Spleen (tissue), 11 donors: ENCODE data around the gene FCN3. TPM values are rescaled to one million over a fixed set of nuclear protein-coding genes. Genes with fewer than 3 reads are reported as not detected.

Experiments
- DNase-seq: peaks from one replicate; pipeline ENCODE4 v3.0.0-alpha.2; 2020
- H3K27ac ChIP-seq, 8 donors: fragments of 200-600 bp; sonication (generic) in 7 of 8; 1 replicate in 4 of 8; 2 replicates in 4 of 8; pipeline versions ENCODE4 v1.5.0 to v1.8.0; 2016 to 2021; ENCODE audit warnings: inconsistent platforms in 4 of 8, mild to moderate bottlenecking in 4 of 8, moderate library complexity in 1 of 8
- H3K27me3 ChIP-seq, 7 donors: fragments of 200-600 bp; sonication (generic) in 6 of 7; replicated peaks in 1 of 7; 1 replicate in 4 of 7; 2 replicates in 3 of 7; pipeline versions ENCODE4 v1.5.0 to v1.8.0; 2016 to 2021; ENCODE audit warnings: inconsistent platforms in 3 of 7, mild to moderate bottlenecking in 1 of 7
- H3K36me3 ChIP-seq, 6 donors: fragments of 200-600 bp; sonication (generic) in 5 of 6; 1 replicate in 4 of 6; 2 replicates in 2 of 6; pipeline versions ENCODE4 v1.5.0 to v1.8.0; 2016 to 2021; ENCODE audit warnings: inconsistent platforms in 2 of 6
- H3K4me1 ChIP-seq, 6 donors: fragments of 200-600 bp; sonication (generic) in 5 of 6; 1 replicate in 3 of 6; 2 replicates in 3 of 6; pipeline versions ENCODE4 v1.5.0 to v1.8.0; 2016 to 2021; ENCODE audit warnings: inconsistent platforms in 3 of 6
- H3K4me3 ChIP-seq, 8 donors: fragments of 200-600 bp; sonication (generic) in 7 of 8; 1 replicate in 4 of 8; 2 replicates in 4 of 8; pipeline versions ENCODE4 v1.5.0 to v1.8.0; 2016 to 2021; ENCODE audit warnings: inconsistent platforms in 4 of 8, mild to moderate bottlenecking in 4 of 8, moderate library complexity in 2 of 8
- H3K9me3 ChIP-seq, 8 donors: fragments of 200-600 bp; sonication (generic) in 7 of 8; 1 replicate in 4 of 8; 2 replicates in 4 of 8; pipeline versions ENCODE4 v1.5.0 to v1.8.0; 2016 to 2021; ENCODE audit warnings: inconsistent platforms in 4 of 8
- CTCF ChIP-seq, 11 experiments: fragments of 200-600 bp in 7 of 11; fragments of 450-650 bp in 4 of 11; sonication (generic) in 4 of 11; IDR thresholded peaks in 8 of 11; conservative IDR thresholded peaks in 3 of 11; 1 replicate in 7 of 11; 2 replicates in 4 of 11; pipeline versions ENCODE4 v1.4.0 to v1.8.0; 2016 to 2021; ENCODE audit warnings: antibody characterized with exemption in 11 of 11, inconsistent platforms in 4 of 11, mild to moderate bottlenecking in 1 of 11
- POLR2A ChIP-seq, 3 donors: fragments of 450-650 bp; IDR thresholded peaks; one replicate each; pipeline ENCODE4 v1.5.1; 2017; ENCODE audit warnings: antibody characterized with exemption in 3 of 3, mild to moderate bottlenecking in 1 of 3
- POLR2AphosphoS5 ChIP-seq, 3 donors: sonication (generic); formaldehyde crosslinking; IDR thresholded peaks; one replicate each; pipeline ENCODE4 v1.5.1; 2017; ENCODE audit warnings: antibody characterized with exemption in 3 of 3
- WGBS, 5 donors: extraction: QIAGEN DNeasy Blood & Tissue Kit in 3 of 5; methylation state at CpG; one replicate each; pipeline versions ENCODE4 v1.1.5 to v1.1.7; 2013 to 2018; 5-methylcytosine and 5-hydroxymethylcytosine counted together
- intact Hi-C: fragments of 100-400 bp; cut with DNase I; formaldehyde crosslinking; loops from one replicate; pipeline ENCODE4 v1.15.0; 2023; ENCODE audit warnings: low total_unique reads
- polyA plus RNA-seq, 3 donors: library from polyadenylated mRNA; stranded (reverse); fragments of 200-250 nt; gene quantifications; one replicate each; pipeline ENCODE4 v1.2.1, GENCODE V29; 2013
- total RNA-seq, 7 donors: library from RNA; depleted of rRNA in 3 of 7; stranded (reverse); fragments of >200 nt in 3 of 7; fragmentation: NEBNext Ultra II Directional in 4 of 7; extraction: Animal tissue kit (Norgen Biotek cat#: 25700) in 4 of 7; gene quantifications; one replicate each; pipeline versions ENCODE4 v1.1.0 to v1.2.1, GENCODE V29; 2016 to 2021
- donor health status: healthy with polysubstance abuse.
- donor health status: DM: no; HTN: no; CAD: no; lungs with moderate emphysema.
- donor health status: DM: no; HTN: no; CAD: no.
- donor health status: Bipolar disorder and iron deficiency.
- donor health status: healthy.
- donor health status: DM: no; HTN: no; CAD: no.
- donor health status: DM: yes; HTN: yes; CAD: no.

FCN3 gene
- total and polyA plus RNA-seq, 10 donors, result 3.7 to 21.7 (median 9.2) TPM

- Histone ChIP-seq H3K4me3 (no peak overlapping the region), H3K27me3 (no peaks in the 10 kb centered on the region), H3K4me1 (peaks cover 31 to 90% (median 57%) of the 10 kb centered on the region in 6 donors), H3K27ac (peak overlapping the region in 7 of 8 donors; percentile 67 to 84 (median 75)), H3K36me3 (peaks cover 0 to 29% (median 7%) of the 10 kb centered on the region in 6 donors), H3K9me3 (no peaks in the 10 kb centered on the region)
- DNase-seq, result peak; percentile 91
- intact Hi-C loops, result loop anchor here (5.0 kb wide), 2 partner anchors 205 to 260 kb away; no protein-coding TSS in a partner anchor
- peak; percentile 82 to 84 (median 82) for TF ChIP-seq POLR2AphosphoS5 (IDR thresholded peaks at IDR 0.05)
- no peak for TF ChIP-seq POLR2A (IDR thresholded peaks at IDR 0.05)
- peak in 10 of 11 experiments; percentile 46 to 70 (median 56) for TF ChIP-seq CTCF (IDR thresholded peaks at IDR 0.05 in 8 of 11, conservative IDR thresholded peaks at IDR 0.05 in 3 of 11)
- WGBS, 5 donors, result 22 to 41% (median 33%) methylated on average over 8 of the region's 8 CpGs
Measured at GRCh38 chr1:27402349-27402754, 27.7 kb upstream of the FCN3 start.

DNA sequence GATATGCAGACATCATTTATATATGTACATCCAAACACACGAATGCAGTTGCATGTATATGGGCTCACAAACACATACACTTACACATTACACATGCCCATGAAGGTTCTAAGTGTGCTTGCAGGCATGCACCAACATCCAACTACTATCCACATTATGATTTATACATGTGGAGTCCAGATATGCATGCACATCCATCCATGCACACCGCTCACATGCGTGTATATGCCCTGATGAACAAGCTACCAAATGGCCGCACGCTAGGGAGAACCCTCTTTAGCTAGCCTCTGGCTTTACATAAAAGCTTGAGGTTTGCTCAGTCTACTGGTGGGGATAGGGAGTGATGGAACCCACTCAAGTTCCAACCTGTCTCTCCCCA lies 26.3 kb upstream of the FCN3 start:
- Histone ChIP-seq H3K4me3 (no peak overlapping the region), H3K27ac (no peak overlapping the region), H3K27me3 (no peaks in the 10 kb centered on the region), H3K4me1 (peaks cover 31 to 86% (median 47%) of the 10 kb centered on the region in 6 donors), H3K9me3 (no peaks in the 10 kb centered on the region), H3K36me3 (peaks cover 0 to 15% (median 0%) of the 10 kb centered on the region in 6 donors)
- TF ChIP-seq POLR2A (IDR thresholded peaks at IDR 0.05) (no peak), POLR2AphosphoS5 (IDR thresholded peaks at IDR 0.05) (peak in 1 of 3 donors; percentile 79), CTCF (IDR thresholded peaks at IDR 0.05 in 8 of 11, conservative IDR thresholded peaks at IDR 0.05 in 3 of 11) (no peak)
- 89 to 98% (median 93%) methylated on average over 5 of the region's 5 CpGs for WGBS, 5 donors
- intact Hi-C loops, result loop anchor here (5.0 kb wide), 2 partner anchors 206 to 261 kb away; no protein-coding TSS in a partner anchor
- no peak for DNase-seq

GRCh38 chr1:27400082-27400962 lies 25.7 kb upstream of the FCN3 start:
- intact Hi-C loops, result loop anchor here (5.0 kb wide), 2 partner anchors 207 to 262 kb away; no protein-coding TSS in a partner anchor
- TF ChIP-seq POLR2AphosphoS5 (IDR thresholded peaks at IDR 0.05) (peak; percentile 58 to 74 (median 60)), POLR2A (IDR thresholded peaks at IDR 0.05) (no peak)
- Histone ChIP-seq H3K27me3 (no peaks in the 10 kb centered on the region), H3K9me3 (no peaks in the 10 kb centered on the region), H3K27ac (no peak overlapping the region), H3K4me1 (peaks cover 33 to 86% (median 49%) of the 10 kb centered on the region in 6 donors), H3K4me3 (no peak overlapping the region), H3K36me3 (peaks cover 0 to 9% (median 0%) of the 10 kb centered on the region in 6 donors)
- WGBS, 5 donors, result 55 to 76% (median 64%) methylated on average over 13 of the region's 13 CpGs
- DNase-seq, result no peak

DNA sequence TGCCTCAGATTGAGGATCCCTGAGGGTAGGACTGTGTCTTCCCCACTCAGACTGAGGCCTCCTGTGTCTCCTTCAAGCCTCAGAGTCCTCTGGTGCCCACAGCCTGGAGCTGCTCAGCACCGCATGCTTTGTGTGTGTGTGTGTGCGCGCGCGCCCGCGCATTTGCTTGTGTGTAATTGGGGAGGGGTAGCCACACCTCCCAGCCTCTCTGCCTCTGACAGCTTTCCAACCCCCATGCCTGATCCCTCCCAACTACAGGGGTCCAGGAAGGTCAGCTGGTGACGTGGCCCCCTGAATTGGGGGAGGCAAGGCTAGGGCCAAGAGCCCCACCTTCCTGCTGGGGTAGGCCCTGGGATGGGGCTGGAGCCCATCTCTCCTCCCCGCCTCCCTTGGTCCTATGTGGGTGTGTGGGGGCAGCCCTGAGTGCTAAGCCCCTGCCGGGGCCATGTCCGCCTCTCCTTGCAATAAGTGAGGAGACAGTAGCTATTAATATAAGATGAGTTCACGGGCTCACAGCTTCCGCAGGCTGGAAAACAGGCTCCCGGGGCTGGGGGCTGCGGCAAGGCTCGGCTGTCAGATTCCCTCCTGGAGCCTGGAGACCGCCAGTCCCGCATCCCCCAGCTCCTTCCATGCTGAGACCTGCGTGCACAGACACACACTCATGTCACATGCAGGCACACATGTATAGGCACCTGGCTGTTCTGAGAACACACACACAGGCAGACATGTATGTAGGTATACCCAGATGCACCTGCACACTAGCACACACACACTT lies 24.8 kb upstream of the FCN3 start:
- H3K9me3 ChIP-seq, result no peaks in the 10 kb centered on the region
- intact Hi-C loops, result loop anchor here (5.0 kb wide), 2 partner anchors 208 to 263 kb away; no protein-coding TSS in a partner anchor
- H3K4me3 ChIP-seq, result no peak overlapping the region
- DNase-seq, result no peak
- no peak for TF ChIP-seq CTCF (IDR thresholded peaks at IDR 0.05 in 8 of 11, conservative IDR thresholded peaks at IDR 0.05 in 3 of 11)
- TF ChIP-seq POLR2AphosphoS5 (IDR thresholded peaks at IDR 0.05), result peak; percentile 46 to 82 (median 66)
- TF ChIP-seq POLR2A (IDR thresholded peaks at IDR 0.05), result no peak
- H3K27me3 ChIP-seq, result no peaks in the 10 kb centered on the region
- H3K4me1 ChIP-seq, result peaks cover 30 to 86% (median 44%) of the 10 kb centered on the region in 6 donors
- WGBS, 5 donors, result 61 to 84% (median 71%) methylated on average over 8 to 19 of the region's 19 CpGs
- no peak overlapping the region for H3K27ac ChIP-seq
- peaks cover 0 to under 1% (median 0%) of the 10 kb centered on the region in 6 donors for H3K36me3 ChIP-seq
